Epithelial cell of proximal tubule (primary cell): ENCODE results near the gene ZKSCAN4. TPM values are rescaled to one million over a fixed set of nuclear protein-coding genes. Genes with fewer than 3 reads are reported as not detected.

ENCODE experiments used
- DNase-seq: peaks from one replicate; pipeline ENCODE4 v3.0.0-alpha.2; 2011; ENCODE audit warnings: low read depth
- H3K4me3 ChIP-seq: 2 replicates; pipeline ENCODE4 v1.5.1; 2011; ENCODE audit warnings: low read depth, mild to moderate bottlenecking, low read length
- total RNA-seq: library from RNA; depleted of rRNA; stranded (reverse); fragments of >200 nt; gene quantifications from 2 replicates; pipeline ENCODE4 v1.2.3, GENCODE V29; 2015
- TF ChIP-seq, protein P1 (sequence below): conservative IDR thresholded peaks from 2 replicates; pipeline ENCODE4 v1.5.1; 2012; ENCODE audit warnings: low read depth, mild to moderate bottlenecking, low read length

The ZKSCAN4 gene
- total RNA-seq, 1 donor from 2014 or later = 3.7 TPM

DNA sequence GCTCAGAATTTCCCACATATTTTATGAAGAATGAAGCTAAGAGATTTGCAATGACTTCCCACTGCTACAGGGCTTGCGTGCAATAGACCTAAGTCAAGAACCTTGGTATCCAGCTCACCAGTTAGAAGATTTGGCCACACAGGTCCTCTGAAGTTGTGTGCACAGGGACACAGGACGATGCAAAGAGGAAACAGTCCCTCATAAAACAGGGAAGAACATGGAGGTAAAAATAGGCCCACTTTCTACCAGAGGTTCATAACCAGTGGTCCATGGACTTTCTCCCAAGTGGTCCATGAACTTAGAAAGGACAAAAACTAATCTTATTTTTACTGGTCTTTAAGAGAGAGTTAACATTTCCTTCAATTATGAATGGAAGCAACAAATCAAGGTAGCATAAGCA is 1.3 kb downstream of the ZKSCAN4 start:
- no peak for DNase-seq
- TF ChIP-seq, protein P1, sequence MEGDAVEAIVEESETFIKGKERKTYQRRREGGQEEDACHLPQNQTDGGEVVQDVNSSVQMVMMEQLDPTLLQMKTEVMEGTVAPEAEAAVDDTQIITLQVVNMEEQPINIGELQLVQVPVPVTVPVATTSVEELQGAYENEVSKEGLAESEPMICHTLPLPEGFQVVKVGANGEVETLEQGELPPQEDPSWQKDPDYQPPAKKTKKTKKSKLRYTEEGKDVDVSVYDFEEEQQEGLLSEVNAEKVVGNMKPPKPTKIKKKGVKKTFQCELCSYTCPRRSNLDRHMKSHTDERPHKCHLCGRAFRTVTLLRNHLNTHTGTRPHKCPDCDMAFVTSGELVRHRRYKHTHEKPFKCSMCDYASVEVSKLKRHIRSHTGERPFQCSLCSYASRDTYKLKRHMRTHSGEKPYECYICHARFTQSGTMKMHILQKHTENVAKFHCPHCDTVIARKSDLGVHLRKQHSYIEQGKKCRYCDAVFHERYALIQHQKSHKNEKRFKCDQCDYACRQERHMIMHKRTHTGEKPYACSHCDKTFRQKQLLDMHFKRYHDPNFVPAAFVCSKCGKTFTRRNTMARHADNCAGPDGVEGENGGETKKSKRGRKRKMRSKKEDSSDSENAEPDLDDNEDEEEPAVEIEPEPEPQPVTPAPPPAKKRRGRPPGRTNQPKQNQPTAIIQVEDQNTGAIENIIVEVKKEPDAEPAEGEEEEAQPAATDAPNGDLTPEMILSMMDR = no peak
- peak overlapping the region; percentile 89 for H3K4me3 ChIP-seq

DNA sequence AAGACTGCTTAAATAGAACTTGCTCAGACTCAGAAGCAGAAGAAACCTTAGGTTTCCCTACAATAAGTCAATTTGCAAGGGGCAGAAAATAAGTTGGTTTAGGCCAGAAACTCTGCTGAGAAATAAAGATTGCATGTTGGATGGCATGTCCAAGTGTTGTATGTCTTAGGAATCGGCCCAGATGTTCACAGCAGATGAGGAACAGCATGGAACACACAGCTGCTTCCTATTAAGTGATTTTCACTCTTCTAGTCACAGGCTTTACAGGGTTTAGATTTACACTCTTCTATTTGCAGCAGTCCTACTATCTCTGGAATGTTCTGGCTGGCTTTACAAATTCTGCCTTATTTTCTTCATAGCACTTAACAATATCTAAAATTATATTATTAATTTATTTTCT is 3.2 kb downstream of the ZKSCAN4 start:
- DNase-seq = no peak
- TF ChIP-seq, protein P1 = no peak
- H3K4me3 ChIP-seq = no peak overlapping the region

DNA sequence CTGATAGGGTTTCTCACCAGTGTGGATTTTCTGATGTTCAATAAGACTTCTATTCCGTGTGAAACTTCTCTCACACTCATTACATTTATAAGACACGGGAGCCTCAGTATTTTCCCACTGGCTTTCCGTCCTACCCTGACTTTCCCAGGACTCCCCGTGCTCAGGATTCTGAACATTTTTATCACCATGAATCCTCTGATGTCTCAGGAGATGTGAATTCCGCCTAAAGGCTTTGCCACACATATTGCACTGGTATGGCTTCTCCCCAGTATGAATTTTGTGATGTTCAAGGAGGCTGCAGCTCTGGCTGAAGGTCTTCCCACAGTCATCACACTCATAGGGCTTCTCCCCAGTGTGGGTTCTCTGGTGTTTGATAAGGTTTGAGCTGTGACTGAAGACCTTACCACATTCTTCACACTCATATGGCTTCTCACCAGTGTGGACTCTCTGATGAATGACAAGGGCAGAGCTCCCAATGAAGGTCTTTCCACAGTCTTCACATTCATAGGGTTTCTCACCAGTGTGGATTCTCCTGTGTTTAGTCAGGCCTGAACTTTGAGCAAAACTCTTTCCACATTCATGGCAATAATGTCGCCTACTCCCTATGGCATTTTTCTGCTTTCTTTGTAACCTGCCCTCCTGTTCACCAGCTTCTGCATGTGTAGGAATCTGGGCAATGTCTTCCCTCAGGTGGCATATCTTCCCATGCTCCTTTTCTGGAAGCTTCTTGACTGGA is 6.7 kb downstream of the ZKSCAN4 start:
- H3K4me3 ChIP-seq = no peak overlapping the region
- TF ChIP-seq, protein P1 = no peak
- DNase-seq = no peak

DNA sequence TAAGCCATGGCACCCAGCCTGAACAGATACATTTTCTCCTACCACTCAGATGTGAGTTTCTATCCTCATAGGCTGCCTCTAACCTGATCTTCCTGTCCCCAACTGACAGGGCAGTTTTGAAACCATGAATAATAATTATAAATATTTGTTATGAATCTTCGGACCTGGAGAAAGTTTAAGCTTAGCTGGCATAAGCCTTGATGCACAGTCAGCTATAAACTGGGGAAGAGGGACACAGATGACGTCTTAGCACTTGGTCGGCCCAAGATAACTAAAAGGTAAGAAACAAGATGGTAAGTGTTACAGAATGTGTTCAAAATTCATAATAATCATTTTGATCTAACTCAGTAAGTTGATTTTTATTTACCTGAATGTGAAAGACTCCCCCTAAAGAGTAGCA is 8.1 kb downstream of the ZKSCAN4 start:
- no peak overlapping the region for H3K4me3 ChIP-seq
- TF ChIP-seq, protein P1 = no peak
- DNase-seq = no peak

DNA sequence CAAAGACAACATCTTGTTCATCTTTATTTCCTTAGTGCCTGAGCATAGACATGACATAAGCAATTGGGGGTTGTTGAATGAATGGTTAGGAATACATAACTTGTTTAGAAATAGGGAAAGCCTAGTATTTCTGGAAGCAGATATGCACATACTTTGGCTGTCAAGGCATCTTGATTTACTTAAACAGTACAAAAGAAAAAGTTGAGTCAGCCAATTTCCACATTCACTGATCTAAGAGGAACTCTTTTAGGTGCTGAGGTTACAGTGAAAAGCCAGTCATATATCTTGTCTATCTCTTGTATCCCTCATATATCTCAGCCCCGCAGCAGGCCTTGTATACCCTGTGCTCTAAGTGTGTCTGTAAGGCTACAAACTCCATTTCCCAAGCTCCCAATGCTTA is 11.6 kb downstream of the ZKSCAN4 start:
- H3K4me3 ChIP-seq = no peak overlapping the region
- DNase-seq = no peak
- TF ChIP-seq, protein P1 = no peak

DNA sequence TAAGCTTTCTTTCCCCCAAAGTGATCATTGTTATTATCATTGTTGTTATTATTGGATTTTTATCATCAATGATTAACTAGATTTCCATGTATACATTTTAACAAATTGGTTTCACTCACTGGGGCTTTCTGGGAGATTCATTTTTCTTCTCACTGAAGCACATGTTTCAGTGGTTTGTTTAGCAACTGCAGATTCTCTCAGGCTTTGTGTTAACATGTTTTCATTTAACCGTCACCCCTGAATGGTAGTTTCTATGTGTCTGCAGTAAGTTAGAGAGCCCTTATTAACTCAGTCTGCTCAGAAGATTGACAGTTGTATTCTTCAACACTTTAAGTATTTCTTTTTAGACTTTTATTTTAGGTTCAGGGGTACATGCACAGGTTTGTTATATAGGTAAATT is 12.4 kb downstream of the ZKSCAN4 start:
- DNase-seq = no peak
- TF ChIP-seq, protein P1 = no peak
- H3K4me3 ChIP-seq = no peak overlapping the region

DNA sequence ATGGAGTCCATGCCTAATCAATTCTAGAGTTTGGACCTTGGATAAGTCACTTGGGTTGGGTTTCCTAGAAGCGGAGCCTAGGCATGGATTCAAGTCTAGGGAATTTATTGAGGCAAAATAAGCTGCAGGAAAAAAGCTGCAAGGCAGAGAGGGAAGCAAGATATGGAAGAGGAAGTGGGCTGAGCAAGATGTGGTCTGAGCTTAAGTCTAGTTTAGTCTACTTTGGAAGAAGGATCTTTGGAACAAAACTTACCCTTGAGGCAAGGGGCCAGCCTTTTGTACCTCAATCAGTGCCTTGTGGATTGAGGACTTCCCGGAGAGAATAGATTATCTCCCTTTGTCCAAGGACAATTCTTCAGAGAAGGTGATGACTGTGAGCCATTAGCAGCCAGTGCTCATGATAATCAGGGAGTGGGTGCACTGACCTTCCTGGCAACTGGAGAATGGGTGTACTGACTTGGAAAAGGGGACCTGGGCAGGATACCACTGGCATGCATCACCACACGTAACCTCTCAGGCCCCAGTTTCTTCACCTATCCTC is 16.1 kb downstream of the ZKSCAN4 start:
- no peak for DNase-seq
- TF ChIP-seq, protein P1 = no peak
- H3K4me3 ChIP-seq = no peak overlapping the region
